SK-N-SH treated with all-trans-retinoic acid at 6 μM for 48 hours (cell line): ENCODE measurements around the gene LEPROT.

Experiments used
- ARNTL ChIP-seq: fragments of 450-650 bp; formaldehyde crosslinking; IDR thresholded peaks from 2 replicates; pipeline ENCODE4 v1.5.0; 2020; ENCODE audit warnings: low read depth, mild to moderate bottlenecking, moderate library complexity, borderline replicate concordance
- BACH2 ChIP-seq: fragments of 250-450 bp; sonication (Bioruptor Pico); IDR thresholded peaks from 2 replicates; pipeline ENCODE4 v1.9.0; 2021; ENCODE audit warnings: mild to moderate bottlenecking, borderline replicate concordance
- CREB5 ChIP-seq: fragments of 250-450 bp; sonication (Bioruptor Pico); IDR thresholded peaks from 2 replicates; pipeline ENCODE4 v1.5.1; 2020; ENCODE audit warnings: low read depth, mild to moderate bottlenecking, moderate library complexity
- CSRNP3 ChIP-seq: fragments of 250-450 bp; sonication (Bioruptor Pico); IDR thresholded peaks from 2 replicates; pipeline ENCODE4 v1.5.1; 2021; ENCODE audit warnings: mild to moderate bottlenecking, moderate library complexity
- ESRRG ChIP-seq: fragments of 250-450 bp; sonication (Bioruptor Pico); IDR thresholded peaks from 2 replicates; pipeline ENCODE4 v1.6.1; 2021; ENCODE audit warnings: mild to moderate bottlenecking
- GLIS3 ChIP-seq: fragments of 250-450 bp; sonication (Bioruptor Pico); IDR thresholded peaks from 2 replicates; pipeline ENCODE4 v1.5.0; 2020; ENCODE audit warnings: mild to moderate bottlenecking, moderate library complexity
- ISL1 ChIP-seq: fragments of 250-450 bp; sonication (Bioruptor Pico); IDR thresholded peaks from 2 replicates; pipeline ENCODE4 v2.1.2; 2022; ENCODE audit warnings: mild to moderate bottlenecking, moderate library complexity
- RARB ChIP-seq: fragments of 250-450 bp; sonication (Bioruptor Pico); IDR thresholded peaks from 2 replicates; pipeline ENCODE4 v1.8.0; 2021; ENCODE audit warnings: mild to moderate bottlenecking, moderate library complexity
- TOX ChIP-seq: fragments of 250-450 bp; sonication (Bioruptor Pico); IDR thresholded peaks from 2 replicates; pipeline ENCODE4 v1.8.0; 2021; ENCODE audit warnings: mild to moderate bottlenecking, moderate library complexity, borderline replicate concordance
- ZC3H10 ChIP-seq: fragments of 250-450 bp; sonication (Bioruptor Pico); IDR thresholded peaks from 2 replicates; pipeline ENCODE4 v1.5.1; 2021; ENCODE audit warnings: mild to moderate bottlenecking, moderate library complexity
- ZFP3 ChIP-seq: fragments of 250-450 bp; sonication (Bioruptor Pico); IDR thresholded peaks from 2 replicates; pipeline ENCODE4 v1.5.0; 2020; ENCODE audit warnings: mild to moderate bottlenecking, moderate library complexity
- ZFP30 ChIP-seq: fragments of 450-650 bp; formaldehyde crosslinking; IDR thresholded peaks from 2 replicates; pipeline ENCODE4 v1.5.0; 2022; ENCODE audit warnings: mild to moderate bottlenecking, moderate library complexity
- TF ChIP-seq, protein P1 (sequence below): fragments of 250-450 bp; sonication (Bioruptor Pico); IDR thresholded peaks from 2 replicates; pipeline ENCODE4 v1.5.0; 2020; ENCODE audit warnings: mild to moderate bottlenecking, moderate library complexity
- TF ChIP-seq, protein P2 (sequence below): fragments of 250-450 bp; sonication (Bioruptor Pico); IDR thresholded peaks from 2 replicates; pipeline ENCODE4 v1.8.0; 2020; ENCODE audit warnings: mild to moderate bottlenecking, moderate library complexity, borderline replicate concordance

DNA sequence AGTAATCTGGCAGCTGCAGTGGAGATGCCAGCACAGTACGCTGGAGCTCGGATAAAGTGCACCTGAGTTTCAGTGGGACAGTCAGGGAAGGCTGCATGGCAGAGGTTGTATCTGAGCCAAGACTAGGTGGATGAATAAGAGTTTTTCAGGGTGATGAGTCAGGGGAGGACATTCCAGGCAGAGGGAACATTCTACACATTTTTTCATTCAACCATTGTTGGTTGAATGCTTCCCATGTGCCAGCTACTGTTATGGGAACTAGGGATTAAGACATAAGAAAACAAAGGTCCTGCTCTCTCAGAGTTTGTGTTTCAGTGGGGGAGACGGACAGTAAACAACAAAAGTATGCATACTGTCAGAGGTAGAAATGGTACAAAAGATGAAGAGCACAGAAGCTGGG is 5.2 kb downstream of the LEPROT start:
- TF ChIP-seq ESRRG (CRISPR knock-in tag) (no peak), TOX (CRISPR knock-in tag) (no peak), ZFP3 (CRISPR knock-in tag) (peak; percentile 100), ISL1 (CRISPR knock-in tag) (0 out of 2 replicates have a peak, but pooled peaks have one; percentile 12), ARNTL (CRISPR knock-in tag) (no peak), ZC3H10 (CRISPR knock-in tag) (no peak), RARB (CRISPR knock-in tag) (no peak), ZFP30 (CRISPR knock-in tag) (no peak), BACH2 (CRISPR knock-in tag) (no peak), GLIS3 (no peak), CREB5 (CRISPR knock-in tag) (no peak), CSRNP3 (CRISPR knock-in tag) (no peak)
- TF ChIP-seq, protein P1, sequence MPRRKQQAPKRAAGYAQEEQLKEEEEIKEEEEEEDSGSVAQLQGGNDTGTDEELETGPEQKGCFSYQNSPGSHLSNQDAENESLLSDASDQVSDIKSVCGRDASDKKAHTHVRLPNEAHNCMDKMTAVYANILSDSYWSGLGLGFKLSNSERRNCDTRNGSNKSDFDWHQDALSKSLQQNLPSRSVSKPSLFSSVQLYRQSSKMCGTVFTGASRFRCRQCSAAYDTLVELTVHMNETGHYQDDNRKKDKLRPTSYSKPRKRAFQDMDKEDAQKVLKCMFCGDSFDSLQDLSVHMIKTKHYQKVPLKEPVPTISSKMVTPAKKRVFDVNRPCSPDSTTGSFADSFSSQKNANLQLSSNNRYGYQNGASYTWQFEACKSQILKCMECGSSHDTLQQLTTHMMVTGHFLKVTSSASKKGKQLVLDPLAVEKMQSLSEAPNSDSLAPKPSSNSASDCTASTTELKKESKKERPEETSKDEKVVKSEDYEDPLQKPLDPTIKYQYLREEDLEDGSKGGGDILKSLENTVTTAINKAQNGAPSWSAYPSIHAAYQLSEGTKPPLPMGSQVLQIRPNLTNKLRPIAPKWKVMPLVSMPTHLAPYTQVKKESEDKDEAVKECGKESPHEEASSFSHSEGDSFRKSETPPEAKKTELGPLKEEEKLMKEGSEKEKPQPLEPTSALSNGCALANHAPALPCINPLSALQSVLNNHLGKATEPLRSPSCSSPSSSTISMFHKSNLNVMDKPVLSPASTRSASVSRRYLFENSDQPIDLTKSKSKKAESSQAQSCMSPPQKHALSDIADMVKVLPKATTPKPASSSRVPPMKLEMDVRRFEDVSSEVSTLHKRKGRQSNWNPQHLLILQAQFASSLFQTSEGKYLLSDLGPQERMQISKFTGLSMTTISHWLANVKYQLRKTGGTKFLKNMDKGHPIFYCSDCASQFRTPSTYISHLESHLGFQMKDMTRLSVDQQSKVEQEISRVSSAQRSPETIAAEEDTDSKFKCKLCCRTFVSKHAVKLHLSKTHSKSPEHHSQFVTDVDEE (CRISPR knock-in tag): no peak
- TF ChIP-seq, protein P2, sequence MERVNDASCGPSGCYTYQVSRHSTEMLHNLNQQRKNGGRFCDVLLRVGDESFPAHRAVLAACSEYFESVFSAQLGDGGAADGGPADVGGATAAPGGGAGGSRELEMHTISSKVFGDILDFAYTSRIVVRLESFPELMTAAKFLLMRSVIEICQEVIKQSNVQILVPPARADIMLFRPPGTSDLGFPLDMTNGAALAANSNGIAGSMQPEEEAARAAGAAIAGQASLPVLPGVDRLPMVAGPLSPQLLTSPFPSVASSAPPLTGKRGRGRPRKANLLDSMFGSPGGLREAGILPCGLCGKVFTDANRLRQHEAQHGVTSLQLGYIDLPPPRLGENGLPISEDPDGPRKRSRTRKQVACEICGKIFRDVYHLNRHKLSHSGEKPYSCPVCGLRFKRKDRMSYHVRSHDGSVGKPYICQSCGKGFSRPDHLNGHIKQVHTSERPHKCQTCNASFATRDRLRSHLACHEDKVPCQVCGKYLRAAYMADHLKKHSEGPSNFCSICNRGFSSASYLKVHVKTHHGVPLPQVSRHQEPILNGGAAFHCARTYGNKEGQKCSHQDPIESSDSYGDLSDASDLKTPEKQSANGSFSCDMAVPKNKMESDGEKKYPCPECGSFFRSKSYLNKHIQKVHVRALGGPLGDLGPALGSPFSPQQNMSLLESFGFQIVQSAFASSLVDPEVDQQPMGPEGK (CRISPR knock-in tag): no peak
